Loucy (cell line): ENCODE results near the gene SCAPER.

ENCODE experiments used
- H2AFZ ChIP-seq: fragments of 200-600 bp; sonication (generic); 2 replicates; pipeline ENCODE4 v1.6.0; 2016; ENCODE audit warnings: antibody characterized with exemption, mild to moderate bottlenecking, low read length, moderate library complexity
- H3F3A ChIP-seq: fragments of 200-600 bp; 2 replicates; pipeline ENCODE4 v1.6.0; 2016; ENCODE audit warnings: antibody characterized with exemption, low read depth, mild to moderate bottlenecking
- H3K27me3 ChIP-seq: fragments of 200-600 bp; sonication (generic); 2 replicates; pipeline ENCODE4 v1.6.1; 2014; ENCODE audit warnings: low read length, mild to moderate bottlenecking; ENCODE audit not compliant: insufficient read depth, poor library complexity, severe bottlenecking
- H3K36me3 ChIP-seq: fragments of 200-600 bp; sonication (generic); 2 replicates; pipeline ENCODE4 v1.6.1; 2016; ENCODE audit warnings: low read length; ENCODE audit not compliant: insufficient read depth
- H3K4me1 ChIP-seq: fragments of 200-600 bp; sonication (generic); 2 replicates; pipeline ENCODE4 v1.5.1; 2014; ENCODE audit warnings: low read length, mild to moderate bottlenecking; ENCODE audit not compliant: insufficient read depth, poor library complexity, severe bottlenecking
- H3K4me2 ChIP-seq: fragments of 200-600 bp; sonication (generic); 2 replicates; pipeline ENCODE4 v1.6.0; 2014; ENCODE audit warnings: antibody characterized with exemption, low read length, low read depth, mild to moderate bottlenecking; ENCODE audit not compliant: poor library complexity, severe bottlenecking
- H3K4me3 ChIP-seq: fragments of 200-600 bp; sonication (generic); 2 replicates; pipeline ENCODE4 v1.5.1; 2014; ENCODE audit warnings: low read length, mild to moderate bottlenecking, mixed read lengths; ENCODE audit not compliant: poor library complexity, severe bottlenecking
- H3K79me2 ChIP-seq: fragments of 200-600 bp; sonication (generic); 2 replicates; pipeline ENCODE4 v1.6.1; 2014; ENCODE audit warnings: low read length; ENCODE audit not compliant: insufficient read depth
- H3K9ac ChIP-seq: fragments of 200-600 bp; sonication (generic); 2 replicates; pipeline ENCODE4 v1.6.0; 2014; ENCODE audit warnings: mild to moderate bottlenecking, low read depth, low read length, moderate library complexity; ENCODE audit not compliant: poor library complexity, severe bottlenecking
- H3K9me2 ChIP-seq: fragments of 200-600 bp; sonication (generic); replicated peaks from 2 replicates; pipeline ENCODE4 v1.6.1; 2016; ENCODE audit warnings: low read depth, low read length, mixed read lengths
- H3K9me3 ChIP-seq: fragments of 200-600 bp; sonication (generic); 2 replicates; pipeline ENCODE4 v1.6.1; 2014; ENCODE audit warnings: mild to moderate bottlenecking, antibody characterized with exemption, low read length, low read depth; ENCODE audit not compliant: insufficient read depth
- H4K20me1 ChIP-seq: fragments of 200-600 bp; sonication (generic); 2 replicates; pipeline ENCODE4 v1.6.0; 2014; ENCODE audit warnings: antibody characterized with exemption, low read length, mild to moderate bottlenecking; ENCODE audit not compliant: insufficient read depth, poor library complexity, severe bottlenecking
- EZH2phosphoT487 ChIP-seq: fragments of 200-600 bp; IDR thresholded peaks from 2 replicates; pipeline ENCODE4 v1.6.1; 2018; ENCODE audit warnings: antibody characterized with exemption, mild to moderate bottlenecking, moderate library complexity, borderline replicate concordance
- TF ChIP-seq, protein P1 (sequence below): fragments of 200-600 bp; sonication (generic); conservative IDR thresholded peaks from 2 replicates; pipeline ENCODE4 v1.5.1; 2014; ENCODE audit warnings: mild to moderate bottlenecking, antibody characterized with exemption, low read length

The SCAPER gene

DNA sequence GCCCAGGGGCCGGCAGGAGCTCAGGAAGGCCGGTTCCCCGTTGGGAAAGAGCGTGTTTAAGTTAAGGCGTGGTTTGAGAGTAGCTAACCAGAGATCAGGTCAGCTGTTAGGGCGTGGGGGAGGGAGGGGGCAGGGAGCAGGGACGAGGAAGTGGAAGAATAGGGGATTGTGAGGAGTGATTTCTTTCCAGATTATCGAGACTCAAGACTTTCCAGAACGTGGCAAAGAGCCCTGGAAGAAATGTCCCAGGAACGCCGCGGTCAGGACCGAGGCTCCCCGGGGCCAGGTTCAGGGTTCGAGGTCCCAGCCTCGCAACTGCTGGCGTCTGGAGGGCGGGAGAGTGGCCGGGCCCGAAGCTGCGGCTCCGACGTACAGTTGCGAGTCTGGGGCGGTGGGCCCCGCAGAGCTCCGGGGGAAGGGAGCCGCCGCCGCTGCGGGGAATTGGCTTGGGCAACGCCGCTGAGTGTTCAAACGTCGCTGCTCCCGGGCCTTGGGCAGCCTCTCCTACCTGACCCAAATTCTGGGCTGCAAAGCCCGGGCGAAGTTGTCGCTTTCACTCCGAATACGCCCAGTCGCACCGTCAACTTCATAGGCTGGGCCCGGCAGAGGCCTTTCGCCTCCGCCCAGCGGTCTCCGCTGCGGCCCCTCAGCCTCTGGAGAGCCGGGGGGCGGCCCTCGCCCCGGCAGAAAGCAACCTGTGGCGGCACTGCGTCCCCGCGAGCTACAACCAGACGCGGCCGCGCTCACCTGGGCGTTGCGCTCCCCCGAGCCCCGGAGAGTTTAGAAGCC is 559.1 kb downstream of the SCAPER start:
- no peaks in the 10 kb centered on the region for H3K9me3 ChIP-seq
- H3F3A ChIP-seq: no peaks in the 10 kb centered on the region
- H3K36me3 ChIP-seq: 0 out of 2 replicates have a peak, but pooled peaks cover 4% of the 10 kb centered on the region
- no peak overlapping the region for H3K4me3 ChIP-seq
- no peak overlapping the region for H3K4me2 ChIP-seq
- H3K4me1 ChIP-seq: no peaks in the 10 kb centered on the region
- no peak overlapping the region for H2AFZ ChIP-seq
- no peaks in the 10 kb centered on the region for H3K9me2 ChIP-seq
- no peaks in the 10 kb centered on the region for H3K79me2 ChIP-seq
- H4K20me1 ChIP-seq: no peaks in the 10 kb centered on the region
- H3K27me3 ChIP-seq: no peaks in the 10 kb centered on the region
- H3K9ac ChIP-seq: no peak overlapping the region
- TF ChIP-seq, protein P1, sequence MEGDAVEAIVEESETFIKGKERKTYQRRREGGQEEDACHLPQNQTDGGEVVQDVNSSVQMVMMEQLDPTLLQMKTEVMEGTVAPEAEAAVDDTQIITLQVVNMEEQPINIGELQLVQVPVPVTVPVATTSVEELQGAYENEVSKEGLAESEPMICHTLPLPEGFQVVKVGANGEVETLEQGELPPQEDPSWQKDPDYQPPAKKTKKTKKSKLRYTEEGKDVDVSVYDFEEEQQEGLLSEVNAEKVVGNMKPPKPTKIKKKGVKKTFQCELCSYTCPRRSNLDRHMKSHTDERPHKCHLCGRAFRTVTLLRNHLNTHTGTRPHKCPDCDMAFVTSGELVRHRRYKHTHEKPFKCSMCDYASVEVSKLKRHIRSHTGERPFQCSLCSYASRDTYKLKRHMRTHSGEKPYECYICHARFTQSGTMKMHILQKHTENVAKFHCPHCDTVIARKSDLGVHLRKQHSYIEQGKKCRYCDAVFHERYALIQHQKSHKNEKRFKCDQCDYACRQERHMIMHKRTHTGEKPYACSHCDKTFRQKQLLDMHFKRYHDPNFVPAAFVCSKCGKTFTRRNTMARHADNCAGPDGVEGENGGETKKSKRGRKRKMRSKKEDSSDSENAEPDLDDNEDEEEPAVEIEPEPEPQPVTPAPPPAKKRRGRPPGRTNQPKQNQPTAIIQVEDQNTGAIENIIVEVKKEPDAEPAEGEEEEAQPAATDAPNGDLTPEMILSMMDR: no peak
- no peak for TF ChIP-seq EZH2phosphoT487

- no peaks in the 10 kb centered on the region for H3K4me1 ChIP-seq
- H3K27me3 ChIP-seq: no peaks in the 10 kb centered on the region
- H4K20me1 ChIP-seq: no peaks in the 10 kb centered on the region
- 0 out of 2 replicates have a peak, but pooled peaks cover 4% of the 10 kb centered on the region for H3K36me3 ChIP-seq
- no peak overlapping the region for H3K4me2 ChIP-seq
- H3F3A ChIP-seq: no peaks in the 10 kb centered on the region
- H3K9me3 ChIP-seq: no peaks in the 10 kb centered on the region
- no peaks in the 10 kb centered on the region for H3K9me2 ChIP-seq
- no peak overlapping the region for H3K9ac ChIP-seq
- TF ChIP-seq EZH2phosphoT487: no peak
- no peak overlapping the region for H3K4me3 ChIP-seq
- H3K79me2 ChIP-seq: no peaks in the 10 kb centered on the region
- H2AFZ ChIP-seq: no peak overlapping the region
Measured at GRCh38 chr15:76345583-76345879, 559.6 kb downstream of the SCAPER start.

- no peaks in the 10 kb centered on the region for H3K79me2 ChIP-seq
- no peaks in the 10 kb centered on the region for H4K20me1 ChIP-seq
- H3K9me3 ChIP-seq: no peaks in the 10 kb centered on the region
- H3K27me3 ChIP-seq: no peaks in the 10 kb centered on the region
- no peaks in the 10 kb centered on the region for H3F3A ChIP-seq
- H3K4me3 ChIP-seq: no peak overlapping the region
- H3K9ac ChIP-seq: no peak overlapping the region
- no peaks in the 10 kb centered on the region for H3K9me2 ChIP-seq
- no peak overlapping the region for H3K4me2 ChIP-seq
- TF ChIP-seq, protein P1: no peak
- TF ChIP-seq EZH2phosphoT487: no peak
- no peaks in the 10 kb centered on the region for H3K4me1 ChIP-seq
- H3K36me3 ChIP-seq: 0 out of 2 replicates have a peak, but pooled peaks cover 4% of the 10 kb centered on the region
- no peak overlapping the region for H2AFZ ChIP-seq
Measured at GRCh38 chr15:76344893-76345582, 560.1 kb downstream of the SCAPER start.
